Naive thymus-derived CD4-positive, alpha-beta T cell (primary cell): ENCODE results near the gene SCAPER. TPM values are rescaled to one million over a fixed set of nuclear protein-coding genes. Genes with fewer than 3 reads are reported as not detected.
"Not testable (repeated sequence)": the region's sequence is repeated elsewhere in the genome, so short reads cannot be mapped to it uniquely, and the experiment has no call there.

Experiments used
- ATAC-seq: fragments of 150-1000 bp; cut with Tn5 transposase; 2 replicates; pipeline ENCODE4 v1.10.0; 2021; ENCODE audit warnings: mild to moderate bottlenecking, moderate library complexity
- CTCF ChIA-PET: fragments of 350-600 bp; sonication (Branson Sonifier 250); formaldehyde crosslinking; loops from one replicate; lab custom pipeline; 2021; ENCODE audit warnings: antibody characterized with exemption; lab: Charles Lee
- POLR2A ChIA-PET: fragments of 350-600 bp; sonication (Branson Sonifier 250); formaldehyde crosslinking; loops from one replicate; lab custom pipeline; 2021; ENCODE audit warnings: antibody characterized with exemption, inconsistent platforms; lab: Charles Lee
- DNase-seq, 9 donors: peaks; one replicate each; pipeline versions ENCODE4 v3.0.0 to v3.0.0-alpha.2; 2020 to 2022; ENCODE audit warnings: mixed read lengths in 1 of 9
- H3K27ac ChIP-seq: one replicate; pipeline ENCODE4 v1.7.0; 2013; ENCODE audit warnings: mild to moderate bottlenecking, low read depth, low read length, moderate library complexity
- H3K27me3 ChIP-seq, 2 donors: one replicate each; pipeline ENCODE4 v1.7.0; 2013; ENCODE audit warnings: low read length in 2 of 2, mild to moderate bottlenecking in 2 of 2, moderate library complexity in 2 of 2; ENCODE audit not compliant: control insufficient read depth in 2 of 2, insufficient read depth in 2 of 2
- H3K36me3 ChIP-seq, 3 experiments: 1 replicate in 2 of 3; 2 replicates in 1 of 3; pipeline ENCODE4 v1.7.0; 2013; ENCODE audit warnings: low read length in 3 of 3, mild to moderate bottlenecking in 3 of 3, moderate library complexity in 1 of 3; ENCODE audit not compliant: insufficient read depth in 3 of 3, control insufficient read depth in 2 of 3
- H3K4me1 ChIP-seq, 2 donors: one replicate each; pipeline ENCODE4 v1.7.0; 2013; ENCODE audit warnings: low read length in 2 of 2, mild to moderate bottlenecking in 2 of 2, moderate library complexity in 1 of 2; ENCODE audit not compliant: control insufficient read depth in 2 of 2, insufficient read depth in 2 of 2
- H3K4me3 ChIP-seq: 2 replicates; pipeline ENCODE4 v1.7.0; 2013; ENCODE audit warnings: mild to moderate bottlenecking, low read length
- H3K9me3 ChIP-seq, 3 experiments: 1 replicate in 2 of 3; 2 replicates in 1 of 3; pipeline ENCODE4 v1.7.0; 2013; ENCODE audit warnings: low read length in 3 of 3; ENCODE audit not compliant: control insufficient read depth in 2 of 3
- H3K27ac Mint-ChIP-seq, 9 donors: one replicate each; pipeline ENCODE4 v1.8.0; 2020 to 2022; ENCODE audit warnings: mixed read lengths in 9 of 9, mild to moderate bottlenecking in 8 of 9, moderate library complexity in 5 of 9, inconsistent platforms in 2 of 9
- H3K27me3 Mint-ChIP-seq, 5 donors: one replicate each; pipeline ENCODE4 v1.8.0; 2021 to 2022; ENCODE audit warnings: mixed read lengths in 5 of 5, mild to moderate bottlenecking in 1 of 5
- H3K36me3 Mint-ChIP-seq, 5 donors: one replicate each; pipeline ENCODE4 v1.8.0; 2020 to 2022; ENCODE audit warnings: mixed read lengths in 5 of 5, mild to moderate bottlenecking in 3 of 5, inconsistent platforms in 1 of 5
- H3K4me1 Mint-ChIP-seq, 7 donors: one replicate each; pipeline ENCODE4 v1.8.0; 2020 to 2022; ENCODE audit warnings: mixed read lengths in 7 of 7, mild to moderate bottlenecking in 3 of 7, inconsistent platforms in 1 of 7
- H3K4me3 Mint-ChIP-seq, 10 donors: one replicate each; pipeline ENCODE4 v1.8.0; 2020 to 2022; ENCODE audit warnings: mild to moderate bottlenecking in 10 of 10, mixed read lengths in 10 of 10, moderate library complexity in 6 of 10, inconsistent platforms in 2 of 10
- H3K9me3 Mint-ChIP-seq, 11 donors: one replicate each; pipeline ENCODE4 v1.8.0; 2020 to 2022; ENCODE audit warnings: mixed read lengths in 11 of 11, mild to moderate bottlenecking in 4 of 11, inconsistent platforms in 1 of 11, moderate library complexity in 1 of 11
- intact Hi-C, 2 donors: fragments of 100-400 bp; cut with micrococcal nuclease; formaldehyde crosslinking; loops; one replicate each; pipeline ENCODE4 v1.15.1; 2023
- polyA plus RNA-seq, 2 donors: library from polyadenylated mRNA; unstranded; fragments of 300-500 nt; fragmentation: Illumina TruSeq; gene quantifications; one replicate each; pipeline ENCODE4 v1.2.3, GENCODE V29; 2021
- total RNA-seq, 6 experiments: library from RNA in 5 of 6; stranded (reverse) in 5 of 6; gene quantifications; 1 replicate in 5 of 6; 2 replicates in 1 of 6; pipeline ENCODE4 v1.2.3 and lab custom pipeline; 2021 to 2026

Gene SCAPER
- total and polyA plus RNA-seq, 7 experiments from 2014 or later, result 22.6 to 56.9 (median 48.8) TPM

GRCh38 chr15:76892836-76893235, 12.3 kb downstream of the SCAPER start:
- H3K36me3 ChIP-seq, H3K27ac Mint-ChIP-seq: not testable (repeated sequence)

GRCh38 chr15:76887280-76888141, 17.6 kb downstream of the SCAPER start:
- Mint-ChIP-seq H3K4me3 (peak overlapping the region in 1 of 10 donors; percentile 1), H3K27ac (peak overlapping the region in 1 of 9 donors; percentile 35), H3K9me3 (peaks cover 0 to 15% (median 2%) of the 10 kb centered on the region in 11 donors), H3K36me3 (peaks cover 8 to 60% (median 42%) of the 10 kb centered on the region in 5 donors), H3K4me1 (peaks cover 9 to 54% (median 43%) of the 10 kb centered on the region in 7 donors)
- ATAC-seq, CTCF ChIA-PET, H3K9me3 ChIP-seq, H3K27me3 Mint-ChIP-seq, POLR2A ChIA-PET, H3K4me1 ChIP-seq, H3K27me3 ChIP-seq, H3K27ac ChIP-seq, H3K36me3 ChIP-seq, DNase-seq, H3K4me3 ChIP-seq, intact Hi-C loops: not testable (repeated sequence)

More at GRCh38 chr15:76892836-76893235, 12.3 kb downstream of the SCAPER start:
- H3K27ac ChIP-seq, H3K27me3 ChIP-seq, H3K4me3 ChIP-seq, H3K27me3 Mint-ChIP-seq, POLR2A ChIA-PET, ATAC-seq, CTCF ChIA-PET, DNase-seq, H3K4me3 Mint-ChIP-seq, H3K9me3 ChIP-seq, H3K4me1 ChIP-seq, intact Hi-C loops: not testable (repeated sequence)
- Mint-ChIP-seq H3K4me1 (peaks cover 17 to 66% (median 56%) of the 10 kb centered on the region in 7 donors), H3K9me3 (peaks cover 0 to 20% (median 3%) of the 10 kb centered on the region in 11 donors), H3K36me3 (peaks cover 12 to 64% (median 60%) of the 10 kb centered on the region in 5 donors)

- POLR2A ChIA-PET, result no interaction called here
These were observed 19.9 kb downstream of the SCAPER start for GRCh38 chr15:76885212-76885611.

GRCh38 chr15:76875911-76876310, 29.2 kb downstream of the SCAPER start:
- Mint-ChIP-seq H3K27ac (no peak overlapping the region), H3K9me3 (no peaks in the 10 kb centered on the region)

More at GRCh38 chr15:76885212-76885611, 19.9 kb downstream of the SCAPER start:
- DNase-seq, result no peak
- peaks cover 0 to 10% (median 0%) of the 10 kb centered on the region in 11 donors for H3K9me3 Mint-ChIP-seq
- no peak overlapping the region for H3K27ac Mint-ChIP-seq
- no peaks in the 10 kb centered on the region for H3K4me1 ChIP-seq
- H3K27me3 ChIP-seq, result no peaks in the 10 kb centered on the region
- CTCF ChIA-PET, result interaction anchor here (0.8 to 0.9 kb wide), 2 partner anchors 41 to 61 kb away, joined by 3 read pairs; no protein-coding TSS in a partner anchor
- no peak overlapping the region for H3K27ac ChIP-seq
- H3K4me1 Mint-ChIP-seq, result peaks cover 9 to 40% (median 30%) of the 10 kb centered on the region in 7 donors
- H3K36me3 Mint-ChIP-seq, result peaks cover 10 to 58% (median 38%) of the 10 kb centered on the region in 5 donors
- H3K9me3 ChIP-seq, result no peaks in the 10 kb centered on the region
- H3K4me3 Mint-ChIP-seq, result no peak overlapping the region
- intact Hi-C loops, result no loop called here
- peaks cover 0 to 12% (median 0%) of the 10 kb centered on the region in 3 experiments for H3K36me3 ChIP-seq
- H3K4me3 ChIP-seq, result no peak overlapping the region
- no peaks in the 10 kb centered on the region for H3K27me3 Mint-ChIP-seq
- no peak for ATAC-seq

GRCh38 chr15:76873066-76873465, 32.1 kb downstream of the SCAPER start:
- POLR2A ChIA-PET, intact Hi-C loops, H3K9me3 Mint-ChIP-seq, H3K27me3 Mint-ChIP-seq, H3K9me3 ChIP-seq, H3K4me1 ChIP-seq, DNase-seq, H3K27ac ChIP-seq, H3K4me3 Mint-ChIP-seq, H3K4me3 ChIP-seq, H3K27me3 ChIP-seq, H3K27ac Mint-ChIP-seq, ATAC-seq, CTCF ChIA-PET: not testable (repeated sequence)
- peaks cover 0 to 12% (median 3%) of the 10 kb centered on the region in 3 experiments for H3K36me3 ChIP-seq
- Mint-ChIP-seq H3K4me1 (peaks cover 7 to 36% (median 19%) of the 10 kb centered on the region in 7 donors), H3K36me3 (peaks cover 0 to 28% (median 17%) of the 10 kb centered on the region in 5 donors)

More at GRCh38 chr15:76875911-76876310, 29.2 kb downstream of the SCAPER start:
- intact Hi-C loops, result no loop called here
- no peak for DNase-seq
- Histone ChIP-seq H3K9me3 (no peaks in the 10 kb centered on the region), H3K27ac (no peak overlapping the region), H3K36me3 (peaks cover 0 to 17% (median 3%) of the 10 kb centered on the region in 3 experiments), H3K4me1 (no peaks in the 10 kb centered on the region), H3K4me3 (no peak overlapping the region), H3K27me3 (no peaks in the 10 kb centered on the region)
- H3K27me3 Mint-ChIP-seq, result no peaks in the 10 kb centered on the region
- CTCF ChIA-PET, result no interaction called here
- peaks cover 4 to 36% (median 15%) of the 10 kb centered on the region in 7 donors for H3K4me1 Mint-ChIP-seq
- peaks cover 0 to 28% (median 17%) of the 10 kb centered on the region in 5 donors for H3K36me3 Mint-ChIP-seq
- ATAC-seq, result no peak
- no peak overlapping the region for H3K4me3 Mint-ChIP-seq
- POLR2A ChIA-PET, result no interaction called here

- no peaks in the 10 kb centered on the region for H3K27me3 ChIP-seq
- no peaks in the 10 kb centered on the region for H3K27me3 Mint-ChIP-seq
- H3K4me1 Mint-ChIP-seq, result peaks cover 7 to 38% (median 28%) of the 10 kb centered on the region in 7 donors
- no peaks in the 10 kb centered on the region for H3K9me3 ChIP-seq
- H3K27ac Mint-ChIP-seq, result peak overlapping the region in 1 of 9 donors; percentile 77
- CTCF ChIA-PET, result interaction anchor here (0.7 kb wide), 1 partner anchor 9 kb away, joined by 3 read pairs; no protein-coding TSS in a partner anchor
- intact Hi-C loops, result no loop called here
- no peak for DNase-seq
- H3K27ac ChIP-seq, result no peak overlapping the region
- peaks cover 0 to 3% (median 0%) of the 10 kb centered on the region in 11 donors for H3K9me3 Mint-ChIP-seq
- H3K4me3 ChIP-seq, result no peak overlapping the region
- ATAC-seq, result no peak
- H3K4me3 Mint-ChIP-seq, result no peak overlapping the region
- peaks cover 0 to 12% (median 3%) of the 10 kb centered on the region in 3 experiments for H3K36me3 ChIP-seq
- POLR2A ChIA-PET, result no interaction called here
- no peaks in the 10 kb centered on the region for H3K4me1 ChIP-seq
- H3K36me3 Mint-ChIP-seq, result peaks cover 0 to 28% (median 17%) of the 10 kb centered on the region in 5 donors
These were observed 33.2 kb downstream of the SCAPER start for GRCh38 chr15:76871930-76872329.
